Measurements from ENCODE around the gene SH3BP4. TPM values are rescaled to one million over a fixed set of nuclear protein-coding genes. Genes with fewer than 3 reads are reported as not detected.

The SH3BP4 gene
- total and polyA plus RNA-seq, 2 donors (not counting 1 experiment from before 2014, with no cell fraction given): 1.00 to 1.3 TPM

DNA sequence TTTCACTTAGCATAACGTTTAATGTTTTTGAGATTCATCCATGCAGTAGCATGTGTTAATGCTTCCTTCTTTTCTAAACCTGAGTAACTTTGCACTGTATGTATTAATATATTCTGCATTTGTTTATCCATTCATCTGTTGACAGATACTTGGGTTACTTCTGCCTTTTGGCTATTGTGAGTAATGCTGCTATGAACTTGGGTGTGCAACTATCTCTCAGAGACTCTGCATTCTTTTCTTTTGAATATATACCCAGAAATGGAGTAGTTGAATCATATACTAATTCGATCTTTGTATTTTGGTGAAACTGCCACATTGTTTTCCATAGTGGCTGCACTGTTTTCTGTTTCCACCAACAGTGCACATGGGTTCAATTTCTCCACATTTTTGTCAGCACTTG lies 128.3 kb downstream of the SH3BP4 start:
- Mint-ChIP-seq H3K27me3 (peaks cover 3% of the 10 kb centered on the region), H3K4me1 (no peaks in the 10 kb centered on the region), H3K27ac (no peak overlapping the region), H3K9me3 (ENCODE audit: insufficient read depth) (no peaks in the 10 kb centered on the region), H3K4me3 (no peak overlapping the region)
- no peaks in the 10 kb centered on the region for H3K36me3 ChIP-seq (replicated peaks in 1 of 2; ENCODE audit: control extremely low read depth in 1 of 2, control insufficient read depth in 1 of 2, extremely low read depth in 1 of 2, insufficient read depth in 2 of 2, low read length in 1 of 2)
- H4K20me1 ChIP-seq (ENCODE audit: control insufficient read depth, insufficient read depth, low read length, poor library complexity, severe bottlenecking): no peaks in the 10 kb centered on the region
- no peaks in the 10 kb centered on the region for H3K79me2 ChIP-seq (ENCODE audit: control insufficient read depth, insufficient read depth, low read length)
- POLR2A ChIA-PET: no interaction called here
- no peak for ATAC-seq (ENCODE audit: low read depth)
- H3K9me3 ChIP-seq (ENCODE audit: control extremely low read depth in 1 of 3, control insufficient read depth in 2 of 3, insufficient read depth in 1 of 3, low read length in 2 of 3): peaks cover 0 to 8% (median 0%) of the 10 kb centered on the region in 3 donors
- TF ChIP-seq, protein P1, sequence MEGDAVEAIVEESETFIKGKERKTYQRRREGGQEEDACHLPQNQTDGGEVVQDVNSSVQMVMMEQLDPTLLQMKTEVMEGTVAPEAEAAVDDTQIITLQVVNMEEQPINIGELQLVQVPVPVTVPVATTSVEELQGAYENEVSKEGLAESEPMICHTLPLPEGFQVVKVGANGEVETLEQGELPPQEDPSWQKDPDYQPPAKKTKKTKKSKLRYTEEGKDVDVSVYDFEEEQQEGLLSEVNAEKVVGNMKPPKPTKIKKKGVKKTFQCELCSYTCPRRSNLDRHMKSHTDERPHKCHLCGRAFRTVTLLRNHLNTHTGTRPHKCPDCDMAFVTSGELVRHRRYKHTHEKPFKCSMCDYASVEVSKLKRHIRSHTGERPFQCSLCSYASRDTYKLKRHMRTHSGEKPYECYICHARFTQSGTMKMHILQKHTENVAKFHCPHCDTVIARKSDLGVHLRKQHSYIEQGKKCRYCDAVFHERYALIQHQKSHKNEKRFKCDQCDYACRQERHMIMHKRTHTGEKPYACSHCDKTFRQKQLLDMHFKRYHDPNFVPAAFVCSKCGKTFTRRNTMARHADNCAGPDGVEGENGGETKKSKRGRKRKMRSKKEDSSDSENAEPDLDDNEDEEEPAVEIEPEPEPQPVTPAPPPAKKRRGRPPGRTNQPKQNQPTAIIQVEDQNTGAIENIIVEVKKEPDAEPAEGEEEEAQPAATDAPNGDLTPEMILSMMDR (IDR thresholded peaks at IDR 0.05): no peak
- TF ChIP-seq EZH2 (IDR thresholded peaks at IDR 0.05; ENCODE audit: borderline replicate concordance, insufficient read depth, low read depth, low read length, poor library complexity, severe bottlenecking): no peak
- intact Hi-C loops (cut with micrococcal nuclease): no loop called here
- H3K4me1 ChIP-seq (ENCODE audit: control insufficient read depth in 2 of 2, insufficient read depth in 2 of 2, low read length in 2 of 2): no peaks in the 10 kb centered on the region
- H3K27ac ChIP-seq (ENCODE audit: low read length in 2 of 2): no peak overlapping the region
- WGBS (ENCODE audit: insufficient coverage): no CpG with 5 or more reads among the region's 2 CpGs
- H2AFZ ChIP-seq (ENCODE audit: insufficient read depth, low read depth, low read length, poor library complexity, severe bottlenecking): no peak overlapping the region
- H3K27me3 ChIP-seq (replicated peaks in 1 of 4; ENCODE audit: control extremely low read depth in 1 of 4, control insufficient read depth in 3 of 4, insufficient read depth in 4 of 4, low read length in 3 of 4): peaks cover 0 to 12% (median 0%) of the 10 kb centered on the region in 4 experiments
- no peak for DNase-seq
- H3K9ac ChIP-seq (ENCODE audit: low read length): no peak overlapping the region
- H3K4me2 ChIP-seq (replicated peaks; ENCODE audit: low read depth, low read length, poor library complexity, severe bottlenecking): no peak overlapping the region
- CTCF ChIA-PET: no interaction called here
- H3K4me3 ChIP-seq (ENCODE audit: control extremely low read depth in 1 of 5, extremely low read depth in 1 of 5, insufficient read depth in 1 of 5, low read depth in 2 of 5, low read length in 4 of 5): no peak overlapping the region

DNA sequence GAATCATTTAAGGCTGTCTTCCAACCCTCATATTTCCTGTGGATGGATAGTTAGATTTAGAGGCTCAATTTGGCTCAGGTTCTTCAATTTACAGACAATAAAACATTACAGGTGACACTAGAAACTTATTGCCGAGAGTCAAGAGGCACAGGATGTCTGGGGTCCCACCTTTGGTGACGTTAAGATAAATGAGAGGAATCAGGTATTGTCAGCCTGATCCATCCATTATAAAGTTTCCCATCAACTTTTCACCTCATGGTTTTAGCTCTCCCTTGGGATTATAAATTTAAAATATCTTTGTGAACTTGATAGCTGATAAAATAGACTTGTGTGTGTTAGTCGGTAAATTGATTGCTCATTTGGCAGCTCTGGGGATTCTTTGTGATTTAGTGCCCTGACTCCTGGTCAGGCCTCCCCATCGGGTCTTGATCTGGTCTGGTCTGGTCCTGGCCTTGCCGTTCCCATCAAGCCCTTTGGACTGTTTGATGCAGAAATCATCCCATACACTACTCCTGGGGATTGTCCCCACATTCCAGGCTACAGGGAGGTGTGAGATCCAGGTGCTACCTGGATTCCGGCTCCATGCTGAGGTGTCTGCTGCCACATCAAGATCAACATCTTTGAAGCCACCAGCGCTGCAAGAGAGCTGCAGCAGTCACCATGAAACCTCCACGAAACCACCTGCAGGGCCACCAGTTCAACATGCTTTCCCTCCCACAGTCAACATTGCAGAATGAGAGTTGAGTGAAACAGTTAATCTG lies 130.9 kb downstream of the SH3BP4 start:
- ATAC-seq (ENCODE audit: low read depth) (no peak), DNase-seq (no peak)
- no peak overlapping the region for H3K4me3 Mint-ChIP-seq
- H3K4me3 ChIP-seq (ENCODE audit: control extremely low read depth in 1 of 5, extremely low read depth in 1 of 5, insufficient read depth in 1 of 5, low read depth in 2 of 5, low read length in 4 of 5): no peak overlapping the region
- no peaks in the 10 kb centered on the region for H3K4me1 Mint-ChIP-seq
- no peak overlapping the region for H3K27ac ChIP-seq (ENCODE audit: low read length in 2 of 2)
- H3K27me3 ChIP-seq (replicated peaks in 1 of 4; ENCODE audit: control extremely low read depth in 1 of 4, control insufficient read depth in 3 of 4, insufficient read depth in 4 of 4, low read length in 3 of 4): peaks cover 0 to 18% (median 0%) of the 10 kb centered on the region in 4 experiments
- no peak overlapping the region for H3K9ac ChIP-seq (ENCODE audit: low read length)
- H3K4me1 ChIP-seq (ENCODE audit: control insufficient read depth in 2 of 2, insufficient read depth in 2 of 2, low read length in 2 of 2): no peaks in the 10 kb centered on the region
- H3K9me3 ChIP-seq (ENCODE audit: control extremely low read depth in 1 of 3, control insufficient read depth in 2 of 3, insufficient read depth in 1 of 3, low read length in 2 of 3): peaks cover 0 to 8% (median 0%) of the 10 kb centered on the region in 3 donors
- CTCF ChIA-PET: no interaction called here
- H3K9me3 Mint-ChIP-seq (ENCODE audit: insufficient read depth): no peaks in the 10 kb centered on the region
- H2AFZ ChIP-seq (ENCODE audit: insufficient read depth, low read depth, low read length, poor library complexity, severe bottlenecking): no peak overlapping the region
- TF ChIP-seq, protein P1 (IDR thresholded peaks at IDR 0.05): no peak
- no peak for TF ChIP-seq EZH2 (IDR thresholded peaks at IDR 0.05; ENCODE audit: borderline replicate concordance, insufficient read depth, low read depth, low read length, poor library complexity, severe bottlenecking)
- WGBS (ENCODE audit: insufficient coverage): 80% methylated on average over 4 of the region's 8 CpGs
- intact Hi-C loops (cut with micrococcal nuclease): no loop called here
- H3K36me3 ChIP-seq (replicated peaks in 1 of 2; ENCODE audit: control extremely low read depth in 1 of 2, control insufficient read depth in 1 of 2, extremely low read depth in 1 of 2, insufficient read depth in 2 of 2, low read length in 1 of 2): no peaks in the 10 kb centered on the region
- no peak overlapping the region for H3K4me2 ChIP-seq (replicated peaks; ENCODE audit: low read depth, low read length, poor library complexity, severe bottlenecking)
- H3K79me2 ChIP-seq (ENCODE audit: control insufficient read depth, insufficient read depth, low read length): no peaks in the 10 kb centered on the region
- no peak overlapping the region for H3K27ac Mint-ChIP-seq
- H3K27me3 Mint-ChIP-seq: peaks cover 23% of the 10 kb centered on the region
- no peaks in the 10 kb centered on the region for H4K20me1 ChIP-seq (ENCODE audit: control insufficient read depth, insufficient read depth, low read length, poor library complexity, severe bottlenecking)
- POLR2A ChIA-PET: no interaction called here
